Activated naive CD4-positive, alpha-beta T cell treated with Interleukin-2 at 50 U/mL for 16 hours (primary cell): ENCODE results near the gene DYNC1LI2.
"Not testable (repeated sequence)": the region's sequence is repeated elsewhere in the genome, so short reads cannot be mapped to it uniquely, and the experiment has no call there.

ENCODE experiments used
- DNase-seq: peaks from one replicate; pipeline ENCODE4 v3.0.0-alpha.2; 2020

The DYNC1LI2 gene

GRCh38 chr16:66751303-66751991 lies at the start of gene DYNC1LI2:
Gene DYNC1LI2, minus strand, starts transcription at chr16:66751609. Its CDS starts 18 bp downstream, at chr16:66751591.
- DNase-seq, result peak; percentile 83

- DNase-seq, result no peak
These were observed 49.4 kb upstream of the DYNC1LI2 start for GRCh38 chr16:66800856-66801255.

GRCh38 chr16:66798161-66798560 lies 46.8 kb upstream of the DYNC1LI2 start:
- DNase-seq, result no peak

GRCh38 chr16:66793984-66794383 lies 42.6 kb upstream of the DYNC1LI2 start:
- DNase-seq, result not testable (repeated sequence)

GRCh38 chr16:66790130-66790733 lies 38.8 kb upstream of the DYNC1LI2 start:
- DNase-seq, result no peak

- DNase-seq, result no peak
These were observed 36.0 kb upstream of the DYNC1LI2 start for GRCh38 chr16:66787427-66787826.

- DNase-seq, result no peak
These were observed 35.1 kb upstream of the DYNC1LI2 start for GRCh38 chr16:66786551-66786950.

- no peak for DNase-seq
These were observed 25.0 kb upstream of the DYNC1LI2 start for GRCh38 chr16:66776457-66776856.

- DNase-seq, result no peak
These were observed 23.6 kb upstream of the DYNC1LI2 start for GRCh38 chr16:66774981-66775380.

- DNase-seq, result no peak
These were observed 6.7 kb upstream of the DYNC1LI2 start for GRCh38 chr16:66758086-66758485.

GRCh38 chr16:66754819-66755218 lies 3.4 kb upstream of the DYNC1LI2 start:
- DNase-seq, result no peak

GRCh38 chr16:66754211-66754610 lies 2.8 kb upstream of the DYNC1LI2 start:
- no peak for DNase-seq

- no peak for DNase-seq
These were observed 1.5 kb upstream of the DYNC1LI2 start for GRCh38 chr16:66752958-66753357.

- no peak for DNase-seq
These were observed 970 bp upstream of the DYNC1LI2 start for GRCh38 chr16:66752379-66752778.

- no peak for DNase-seq
These were observed 548 bp upstream of the DYNC1LI2 start for GRCh38 chr16:66751992-66752322.

- peak; percentile 19 for DNase-seq
These were observed 431 bp downstream of the DYNC1LI2 start for GRCh38 chr16:66751053-66751302.

- no peak for DNase-seq
These were observed 943 bp downstream of the DYNC1LI2 start for GRCh38 chr16:66750279-66751052.

GRCh38 chr16:66746682-66747081 lies 4.7 kb downstream of the DYNC1LI2 start:
- no peak for DNase-seq

- no peak for DNase-seq
These were observed 5.4 kb downstream of the DYNC1LI2 start for GRCh38 chr16:66746048-66746447.

- DNase-seq, result no peak
These were observed 9.2 kb downstream of the DYNC1LI2 start for GRCh38 chr16:66741950-66742808.

GRCh38 chr16:66741169-66741900 lies 10.1 kb downstream of the DYNC1LI2 start:
- DNase-seq, result no peak

- no peak for DNase-seq
These were observed 10.9 kb downstream of the DYNC1LI2 start for GRCh38 chr16:66740533-66740932.

GRCh38 chr16:66740010-66740409 lies 11.4 kb downstream of the DYNC1LI2 start:
- DNase-seq, result peak; percentile 30
